Heart left ventricle (tissue), 16 donors: ENCODE measurements around the gene NFX1. TPM values are rescaled to one million over a fixed set of nuclear protein-coding genes. Genes with fewer than 3 reads are reported as not detected.
A peak's percentile ranks its signal among the peaks of the same experiment; 100 is the strongest.

Experiments
- ATAC-seq, 4 donors: fragments of 200-7000 bp; cut with Tn5 transposase; one replicate each; pipeline ENCODE4 v1.9.1; 2020 to 2022; ENCODE audit warnings: moderate library complexity in 4 of 4, mild to moderate bottlenecking in 3 of 4, moderate number of reproducible peaks in 1 of 4
- DNase-seq, 5 donors: peaks; one replicate each; pipeline ENCODE4 v3.0.0-alpha.2; 2020
- H3K27ac ChIP-seq, 12 donors: fragments of 200-600 bp; sonication (generic) in 4 of 12; one replicate each; pipeline versions ENCODE4 v1.5.0 to v1.8.0; 2016 to 2022; ENCODE audit warnings: mild to moderate bottlenecking in 2 of 12
- H3K27me3 ChIP-seq, 9 donors: fragments of 200-600 bp; sonication (generic) in 2 of 9; one replicate each; pipeline versions ENCODE4 v1.5.1 to v1.8.0; 2016 to 2022; ENCODE audit warnings: mild to moderate bottlenecking in 3 of 9
- H3K36me3 ChIP-seq, 9 donors: fragments of 200-600 bp; sonication (generic) in 2 of 9; one replicate each; pipeline versions ENCODE4 v1.5.0 to v1.8.0; 2018 to 2022; ENCODE audit warnings: mild to moderate bottlenecking in 2 of 9
- H3K4me1 ChIP-seq, 12 donors: fragments of 200-600 bp; sonication (generic) in 4 of 12; one replicate each; pipeline versions ENCODE4 v1.5.0 to v1.8.0; 2016 to 2022; ENCODE audit warnings: mild to moderate bottlenecking in 3 of 12
- H3K4me3 ChIP-seq, 12 donors: fragments of 200-600 bp; sonication (generic) in 4 of 12; one replicate each; pipeline versions ENCODE4 v1.5.0 to v1.8.0; 2017 to 2022; ENCODE audit warnings: mild to moderate bottlenecking in 9 of 12, moderate library complexity in 4 of 12
- H3K9me3 ChIP-seq, 12 donors: fragments of 200-600 bp; sonication (generic) in 4 of 12; one replicate each; pipeline versions ENCODE4 v1.5.0 to v1.8.0; 2016 to 2022; ENCODE audit warnings: mild to moderate bottlenecking in 1 of 12
- CTCF ChIP-seq, 12 donors: fragments of 200-600 bp; sonication (generic) in 4 of 12; IDR thresholded peaks; one replicate each; pipeline versions ENCODE4 v1.5.0 to v1.8.0; 2018 to 2022; ENCODE audit warnings: antibody characterized with exemption in 12 of 12, mild to moderate bottlenecking in 5 of 12
- POLR2A ChIP-seq, 2 donors: fragments of 450-650 bp; IDR thresholded peaks; one replicate each; pipeline ENCODE4 v1.6.1; 2017; ENCODE audit warnings: antibody characterized with exemption in 2 of 2, mild to moderate bottlenecking in 2 of 2, moderate library complexity in 2 of 2
- WGBS, 4 donors: extraction: QIAGEN DNeasy Blood & Tissue Kit in 2 of 4; methylation state at CpG; one replicate each; pipeline versions ENCODE4 v1.1.5 to v1.1.7; 2013 to 2018; 5-methylcytosine and 5-hydroxymethylcytosine counted together
- intact Hi-C, 10 donors: fragments of 100-400 bp; cut with DNase I; formaldehyde crosslinking; loops; one replicate each; pipeline versions ENCODE4 v1.11.1 to v1.14.2; 2022
- polyA plus RNA-seq, 2 donors: library from polyadenylated mRNA; stranded (reverse); fragments of 200-250 nt; gene quantifications; one replicate each; pipeline ENCODE4 v1.2.3, GENCODE V29; 2013
- total RNA-seq, 9 donors: library from RNA; depleted of rRNA in 2 of 9; stranded (reverse); fragments of >200 nt in 2 of 9; fragmentation: NEBNext Ultra II Directional in 3 of 9; extraction: Animal tissue kit (Norgen Biotek cat#: 25700) in 3 of 9; gene quantifications; one replicate each; pipeline versions ENCODE4 v1.1.0 to v1.2.4, GENCODE V29; 2016 to 2023
- donor health status: ischemic (EF 13 %, LVEDD 7.1; RV severe dilation, severe dysfunction).
- donor health status: healthy with polysubstance abuse.
- donor health status: DM: no; HTN: yes; CAD: no.
- donor health status: DM: no; HTN: no; CAD: no.
- donor health status: ischemic (EF 25% LVEDD 6.9; RV normal size, moderate dysfunction).
- donor health status: ischemic (EF 25% LVEDD 5.7; RV mildly dilated, moderate dysfunction).
- donor health status: healthy.
- donor health status: DM: yes; HTN: yes; CAD: no.
- donor health status: ischemic (EF 35%, LVEDD 5.7; RV mildly dilated, moderate dysfunction).
- donor health status: nonischemic (EF 11% LVEDD 7.7; RV severe dilation, severe dysfunction).
- donor health status: DM: yes; HTN: yes; CAD: no.
- donor health status: PGD.
- donor health status: ischemic (EF 29% LVEDD 5.4; RV normal size, mild dysfunction).
- donor health status: nonischemic (EF 23%, LVEDD 6.1; RV moderate dilation, normal function).

The NFX1 gene
- total and polyA plus RNA-seq, 11 donors = 13.7 to 42.0 (median 32.7) TPM

- ATAC-seq (no peak), DNase-seq (no peak)
- no peaks in the 10 kb centered on the region for H3K27me3 ChIP-seq
- H3K36me3 ChIP-seq = peaks cover 0 to 12% (median 0%) of the 10 kb centered on the region in 9 donors
- H3K9me3 ChIP-seq = no peaks in the 10 kb centered on the region
- TF ChIP-seq CTCF (IDR thresholded peaks at IDR 0.05) = no peak
- no peak for TF ChIP-seq POLR2A (IDR thresholded peaks at IDR 0.05)
- peaks cover 0 to 11% (median 7%) of the 10 kb centered on the region in 12 donors for H3K4me1 ChIP-seq
- 86 to 89% (median 88%) methylated on average over 9 of the region's 9 CpGs for WGBS, 4 donors
- H3K4me3 ChIP-seq = no peak overlapping the region
- intact Hi-C loops = no loop called here
- no peak overlapping the region for H3K27ac ChIP-seq
These were observed 46.1 kb upstream of the NFX1 start for GRCh38 chr9:33244137-33244784.

- Histone ChIP-seq H3K4me1 (peaks cover 0 to 2% (median 0%) of the 10 kb centered on the region in 12 donors), H3K27me3 (no peaks in the 10 kb centered on the region), H3K36me3 (peaks cover 0 to 12% (median 2%) of the 10 kb centered on the region in 9 donors), H3K4me3 (no peak overlapping the region), H3K27ac (no peak overlapping the region), H3K9me3 (no peaks in the 10 kb centered on the region)
- no peak for ATAC-seq
- 91 to 100% (median 95%) methylated on average over 2 of the region's 2 CpGs for WGBS, 4 donors
- TF ChIP-seq POLR2A (IDR thresholded peaks at IDR 0.05) (no peak), CTCF (IDR thresholded peaks at IDR 0.05) (no peak)
- intact Hi-C loops = no loop called here
- no peak for DNase-seq
These were observed 45.0 kb upstream of the NFX1 start for GRCh38 chr9:33245341-33245740.

GRCh38 chr9:33246269-33246860 is 44.0 kb upstream of the NFX1 start:
- Histone ChIP-seq H3K4me1 (peaks cover 0 to 8% (median 0%) of the 10 kb centered on the region in 12 donors), H3K27me3 (no peaks in the 10 kb centered on the region), H3K27ac (no peak overlapping the region), H3K36me3 (peaks cover 0 to 12% (median 5%) of the 10 kb centered on the region in 9 donors), H3K4me3 (no peak overlapping the region), H3K9me3 (no peaks in the 10 kb centered on the region)
- WGBS, 4 donors = 90 to 94% (median 92%) methylated on average over 9 of the region's 9 CpGs
- intact Hi-C loops = no loop called here
- ATAC-seq = no peak
- TF ChIP-seq CTCF (IDR thresholded peaks at IDR 0.05) (no peak), POLR2A (IDR thresholded peaks at IDR 0.05) (no peak)
- DNase-seq = no peak

- no peak overlapping the region for H3K27ac ChIP-seq
- ATAC-seq = no peak
- TF ChIP-seq CTCF (IDR thresholded peaks at IDR 0.05) (no peak), POLR2A (IDR thresholded peaks at IDR 0.05) (no peak)
- peaks cover 0 to 8% (median 0%) of the 10 kb centered on the region in 12 donors for H3K4me1 ChIP-seq
- intact Hi-C loops = no loop called here
- peak in 1 of 5 donors; percentile 9 for DNase-seq
- WGBS, 4 donors = 90 to 94% (median 93%) methylated on average over 3 of the region's 3 CpGs
- no peaks in the 10 kb centered on the region for H3K9me3 ChIP-seq
- peaks cover 0 to 28% (median 23%) of the 10 kb centered on the region in 9 donors for H3K36me3 ChIP-seq
- H3K27me3 ChIP-seq = no peaks in the 10 kb centered on the region
- H3K4me3 ChIP-seq = no peak overlapping the region
These were observed 41.7 kb upstream of the NFX1 start for GRCh38 chr9:33248606-33249005.
